ENCODE data around the gene ENPP5. TPM values are rescaled to one million over a fixed set of nuclear protein-coding genes. Genes with fewer than 3 reads are reported as not detected.
"Not testable (repeated sequence)": the region's sequence is repeated elsewhere in the genome, so short reads cannot be mapped to it uniquely, and the experiment has no call there.

Gene ENPP5
- total RNA-seq, 2 experiments from 2014 or later: 0.10 to 0.12 TPM

DNA sequence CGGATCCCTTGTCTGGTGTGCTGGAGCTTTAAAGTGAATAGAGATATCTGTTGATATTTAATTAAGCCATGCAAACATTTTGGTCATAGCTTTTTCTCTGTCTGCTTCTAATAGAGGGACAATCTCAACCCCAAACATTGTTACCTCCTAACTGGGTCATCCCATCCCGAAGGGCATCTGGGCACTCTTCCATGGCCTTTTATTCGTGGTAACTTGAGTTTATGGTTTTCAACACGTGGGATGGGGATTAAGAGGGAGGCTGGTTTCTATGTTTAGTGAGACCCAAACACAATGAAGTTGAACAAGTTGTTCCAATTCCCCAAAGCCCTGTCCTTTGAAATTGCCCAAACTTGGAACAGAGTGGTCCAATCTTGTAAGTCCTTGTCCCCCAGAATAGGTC is 1.4 kb upstream of the ENPP5 start:
- no peaks in the 10 kb centered on the region for H3K36me3 Mint-ChIP-seq
- intact Hi-C loops (cut with micrococcal nuclease): no loop called here
- no peak for DNase-seq
- H3K9me3 Mint-ChIP-seq: no peaks in the 10 kb centered on the region
- H3K4me1 Mint-ChIP-seq (ENCODE audit: low read depth): peaks cover 15% of the 10 kb centered on the region
- ChIA-PET POLR2A (interaction anchor here (0.5 to 0.6 kb wide), 2 partner anchors 43 to 730 kb away, joined by 4 to 5 read pairs; no protein-coding TSS in a partner anchor), CTCF (no interaction called here)
- H3K4me3 Mint-ChIP-seq: no peak overlapping the region
- peaks cover 34% of the 10 kb centered on the region for H3K27me3 Mint-ChIP-seq
- H3K27ac Mint-ChIP-seq: no peak overlapping the region

DNA sequence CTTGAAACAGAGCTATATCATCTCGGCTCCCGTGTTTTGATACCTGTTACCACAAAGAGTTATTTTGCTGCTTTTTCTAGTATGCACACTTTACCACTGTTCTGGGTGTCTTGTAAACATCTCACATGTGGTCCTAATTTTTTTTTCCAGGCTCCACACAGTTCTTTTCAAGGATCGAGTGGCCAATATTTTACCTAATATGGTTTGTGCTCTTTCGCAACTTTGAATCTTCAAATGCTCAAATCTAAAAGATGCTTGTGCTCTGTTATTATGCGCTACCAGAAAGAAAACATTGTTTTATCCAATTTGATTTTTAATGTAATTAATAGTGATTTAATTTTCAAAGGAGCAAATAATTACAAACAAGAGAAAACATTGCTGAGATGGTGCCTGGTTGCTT is 10.7 kb downstream of the ENPP5 start:
- ChIA-PET POLR2A (no interaction called here), CTCF (no interaction called here)
- no peaks in the 10 kb centered on the region for H3K4me1 Mint-ChIP-seq (ENCODE audit: low read depth)
- intact Hi-C loops (cut with micrococcal nuclease): no loop called here
- H3K27me3 Mint-ChIP-seq: peaks cover 18% of the 10 kb centered on the region
- no peaks in the 10 kb centered on the region for H3K9me3 Mint-ChIP-seq
- DNase-seq: no peak
- no peaks in the 10 kb centered on the region for H3K36me3 Mint-ChIP-seq
- H3K27ac Mint-ChIP-seq: no peak overlapping the region
- H3K4me3 Mint-ChIP-seq: no peak overlapping the region

DNA sequence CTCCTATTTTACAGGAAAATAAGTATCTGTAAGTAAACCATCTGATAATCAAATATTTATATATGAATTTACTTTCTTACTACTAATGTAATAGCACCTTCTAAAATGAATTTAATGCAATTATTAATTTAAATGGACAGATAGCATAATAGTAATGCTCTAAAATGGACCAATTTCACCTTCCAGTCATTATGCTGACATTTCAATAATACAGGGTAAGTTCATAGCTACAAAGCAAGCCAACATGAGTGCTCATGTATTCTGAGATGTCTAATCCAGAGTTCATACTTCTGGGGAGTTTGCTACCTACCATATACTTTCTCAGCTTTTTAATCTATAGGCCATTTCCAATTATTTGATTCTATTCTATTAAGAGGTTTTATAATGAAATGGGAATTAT is 11.6 kb downstream of the ENPP5 start:
- intact Hi-C loops (cut with micrococcal nuclease): no loop called here
- ChIA-PET CTCF (no interaction called here), POLR2A (no interaction called here)
- Mint-ChIP-seq H3K27me3 (peaks cover 17% of the 10 kb centered on the region), H3K4me3 (no peak overlapping the region), H3K9me3 (no peaks in the 10 kb centered on the region), H3K27ac (no peak overlapping the region), H3K4me1 (ENCODE audit: low read depth) (no peaks in the 10 kb centered on the region), H3K36me3 (no peaks in the 10 kb centered on the region)
- no peak for DNase-seq

DNA sequence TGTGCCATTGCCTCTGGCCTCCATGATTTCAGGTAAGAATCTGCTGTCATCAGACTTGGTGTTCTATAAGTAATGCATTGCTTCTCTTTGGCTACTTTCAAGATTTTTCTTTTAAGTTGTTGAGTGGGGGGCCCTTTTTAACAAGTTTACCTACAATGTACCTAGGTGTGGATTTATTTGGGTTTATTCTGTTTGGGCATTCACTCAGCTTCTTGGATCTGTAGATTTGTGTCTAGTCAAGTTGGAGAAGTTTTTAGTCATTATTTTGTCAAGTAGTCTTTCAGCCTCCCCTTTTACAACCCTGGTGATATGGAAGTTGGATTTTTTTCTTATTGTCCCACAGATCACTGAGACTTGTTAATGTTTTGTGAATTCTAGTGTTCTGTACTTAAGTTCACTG is 14.1 kb downstream of the ENPP5 start:
- intact Hi-C loops (cut with micrococcal nuclease): no loop called here
- POLR2A ChIA-PET: no interaction called here
- Mint-ChIP-seq H3K27ac (no peak overlapping the region), H3K4me1 (ENCODE audit: low read depth) (no peaks in the 10 kb centered on the region), H3K4me3 (no peak overlapping the region), H3K27me3 (peaks cover 13% of the 10 kb centered on the region), H3K36me3 (no peaks in the 10 kb centered on the region), H3K9me3 (no peaks in the 10 kb centered on the region)
- CTCF ChIA-PET: no interaction called here
- DNase-seq: no peak

DNA sequence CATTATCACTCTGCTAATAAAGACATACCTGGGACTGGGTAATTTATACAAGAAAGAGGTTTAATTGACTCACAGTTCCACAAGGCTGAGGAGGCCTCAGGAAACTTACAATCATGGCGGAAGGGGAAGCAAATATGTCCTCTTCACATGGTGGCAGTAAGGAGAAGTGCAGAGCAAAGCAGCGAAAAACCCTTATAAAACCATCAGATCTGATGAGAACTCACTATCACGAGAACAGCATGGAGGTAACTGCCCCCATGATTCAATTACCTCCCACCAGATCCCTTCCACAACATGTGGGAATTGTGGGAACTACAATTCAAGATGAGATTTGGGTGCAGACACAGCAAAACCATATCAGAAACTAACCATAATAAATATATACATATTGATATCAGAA is 21.7 kb downstream of the ENPP5 start:
- H3K27ac Mint-ChIP-seq; H3K27me3 Mint-ChIP-seq; intact Hi-C loops (cut with micrococcal nuclease); H3K4me3 Mint-ChIP-seq; CTCF ChIA-PET; H3K9me3 Mint-ChIP-seq; DNase-seq; H3K36me3 Mint-ChIP-seq; H3K4me1 Mint-ChIP-seq (ENCODE audit: low read depth); POLR2A ChIA-PET: not testable (repeated sequence)

DNA sequence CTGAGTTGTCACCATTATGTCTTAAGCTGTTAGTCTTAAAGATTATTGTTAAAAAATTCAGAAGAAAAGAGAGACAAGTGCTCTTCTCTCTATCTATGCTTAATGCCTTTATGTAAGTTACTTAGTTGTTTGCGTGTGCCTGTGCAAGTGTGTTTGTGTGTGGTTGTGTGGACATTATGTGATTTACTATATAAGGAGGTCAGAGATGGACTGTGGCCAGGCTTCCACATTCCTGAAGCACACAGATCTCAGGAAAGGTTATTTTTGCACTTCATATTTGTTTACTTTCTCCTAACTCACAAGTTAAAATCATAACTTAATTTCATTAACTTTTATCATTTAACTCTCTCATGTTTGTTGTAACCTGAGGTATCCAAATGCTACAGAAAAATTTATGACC is 26.5 kb downstream of the ENPP5 start:
- H3K4me3 Mint-ChIP-seq: no peak overlapping the region
- H3K27ac Mint-ChIP-seq: no peak overlapping the region
- ChIA-PET CTCF (no interaction called here), POLR2A (no interaction called here)
- H3K36me3 Mint-ChIP-seq: peaks cover 6% of the 10 kb centered on the region
- intact Hi-C loops (cut with micrococcal nuclease): no loop called here
- DNase-seq: no peak
- no peaks in the 10 kb centered on the region for H3K27me3 Mint-ChIP-seq
- no peaks in the 10 kb centered on the region for H3K4me1 Mint-ChIP-seq (ENCODE audit: low read depth)
- H3K9me3 Mint-ChIP-seq: no peaks in the 10 kb centered on the region

DNA sequence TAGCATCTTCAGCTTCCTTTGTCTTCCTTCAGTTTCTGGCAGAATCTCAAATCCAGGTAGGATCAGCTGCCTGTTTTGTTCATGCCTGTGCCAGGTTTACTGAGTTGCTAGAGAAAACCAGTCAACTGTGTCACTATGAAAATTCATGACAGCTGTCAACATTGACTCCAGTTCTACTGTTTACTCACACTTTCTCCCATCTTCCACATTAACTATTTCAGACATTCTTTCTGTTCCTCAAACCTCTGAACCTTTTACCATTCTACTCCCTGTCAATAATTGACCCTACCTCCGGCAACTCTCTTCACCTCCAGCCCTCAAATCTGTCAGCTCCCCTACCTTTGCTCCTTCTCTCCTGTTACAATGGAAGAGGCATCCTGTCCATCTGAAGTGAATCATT is 32.5 kb downstream of the ENPP5 start:
- DNase-seq: no peak
- no peak overlapping the region for H3K27ac Mint-ChIP-seq
- H3K4me1 Mint-ChIP-seq (ENCODE audit: low read depth): peaks cover 16% of the 10 kb centered on the region

DNA sequence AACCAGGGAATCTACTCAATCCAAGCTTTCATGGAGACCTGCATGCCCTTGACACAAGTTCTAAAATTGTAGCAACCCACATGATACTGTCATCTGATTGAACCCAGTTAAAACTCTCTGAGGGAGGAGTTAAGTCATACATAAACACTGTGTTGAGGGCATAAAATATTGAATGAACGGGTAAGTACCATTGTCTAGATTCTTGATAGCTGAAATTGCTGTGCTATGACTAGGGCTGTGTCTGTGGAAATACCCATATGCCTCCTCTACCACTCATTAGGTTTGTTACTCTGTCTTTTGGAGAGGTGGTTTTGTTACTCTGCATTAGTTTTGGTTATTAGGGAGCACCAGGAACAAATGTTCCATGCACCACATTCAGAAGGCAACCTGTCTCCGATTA is 33.4 kb downstream of the ENPP5 start:
- POLR2A ChIA-PET: no interaction called here
- Mint-ChIP-seq H3K36me3 (no peaks in the 10 kb centered on the region), H3K4me3 (no peak overlapping the region), H3K9me3 (no peaks in the 10 kb centered on the region), H3K4me1 (ENCODE audit: low read depth) (peaks cover 19% of the 10 kb centered on the region), H3K27me3 (no peaks in the 10 kb centered on the region), H3K27ac (no peak overlapping the region)
- DNase-seq: no peak
- intact Hi-C loops (cut with micrococcal nuclease): no loop called here
- CTCF ChIA-PET: interaction anchor here (0.6 kb wide), 1 partner anchor 8 kb away, joined by 3 read pairs; the partner anchor contains the start of gene ENPP4

More for the DNA sequence above, 32.5 kb downstream of the ENPP5 start:
- ChIA-PET CTCF (interaction anchor here (0.6 kb wide), 1 partner anchor 9 kb away, joined by 3 read pairs; the partner anchor contains the start of gene ENPP4), POLR2A (no interaction called here)
- Mint-ChIP-seq H3K27me3 (no peaks in the 10 kb centered on the region), H3K4me3 (no peak overlapping the region), H3K9me3 (no peaks in the 10 kb centered on the region), H3K36me3 (peaks cover 3% of the 10 kb centered on the region)
- intact Hi-C loops (cut with micrococcal nuclease): no loop called here

DNA sequence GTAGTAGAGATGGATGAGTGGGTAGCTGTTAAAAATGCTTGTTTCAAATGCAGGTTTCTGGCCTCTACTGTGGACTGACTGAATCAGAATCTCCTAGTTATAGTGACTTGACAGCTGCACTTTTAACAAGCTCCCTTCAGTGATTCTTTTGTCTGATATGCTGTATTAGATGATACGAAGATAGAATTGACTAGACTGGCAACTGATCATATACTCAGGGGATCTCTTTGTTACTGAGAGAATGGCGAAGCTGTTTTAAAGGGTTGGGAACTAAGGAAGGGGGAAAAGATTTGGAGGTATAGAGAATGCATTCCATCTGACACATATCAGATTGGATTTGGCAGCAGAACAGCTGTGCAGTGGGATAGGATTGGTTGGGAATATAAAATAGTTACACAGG is 33.9 kb downstream of the ENPP5 start:
- no peak overlapping the region for H3K27ac Mint-ChIP-seq
- DNase-seq: no peak
- intact Hi-C loops (cut with micrococcal nuclease): no loop called here

DNA sequence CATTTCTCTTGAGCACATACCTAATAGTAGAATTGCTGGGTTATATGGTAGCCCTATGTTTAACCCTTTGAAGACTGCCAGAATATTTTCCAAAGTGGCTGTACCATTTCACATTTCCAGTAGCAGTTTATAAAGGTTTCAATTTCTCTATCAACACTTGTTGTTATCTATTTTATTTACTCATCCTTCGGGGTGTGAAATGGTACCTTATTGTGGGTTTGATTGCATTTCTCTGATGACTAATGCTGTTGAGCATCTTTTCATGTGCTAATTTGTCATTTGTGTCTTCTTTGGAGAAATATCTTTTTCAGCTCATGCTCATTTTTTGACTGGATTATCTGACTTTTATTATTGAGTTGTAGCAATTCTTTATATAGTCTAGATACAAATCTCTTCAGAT is 35.6 kb downstream of the ENPP5 start:
- intact Hi-C loops (cut with micrococcal nuclease): no loop called here
- no peak overlapping the region for H3K27ac Mint-ChIP-seq
- H3K4me1 Mint-ChIP-seq (ENCODE audit: low read depth): peaks cover 24% of the 10 kb centered on the region
- DNase-seq: no peak
- no peak overlapping the region for H3K4me3 Mint-ChIP-seq
- H3K36me3 Mint-ChIP-seq: no peaks in the 10 kb centered on the region
- H3K27me3 Mint-ChIP-seq: no peaks in the 10 kb centered on the region
- ChIA-PET CTCF (no interaction called here), POLR2A (no interaction called here)
- H3K9me3 Mint-ChIP-seq: no peaks in the 10 kb centered on the region

More for the DNA sequence above, 33.9 kb downstream of the ENPP5 start:
- no peak overlapping the region for H3K4me3 Mint-ChIP-seq
- H3K36me3 Mint-ChIP-seq: no peaks in the 10 kb centered on the region
- POLR2A ChIA-PET: no interaction called here
- CTCF ChIA-PET: interaction anchor here (1.5 kb wide), 1 partner anchor 47 kb away, joined by 6 read pairs; no protein-coding TSS in a partner anchor
- no peaks in the 10 kb centered on the region for H3K9me3 Mint-ChIP-seq
- H3K27me3 Mint-ChIP-seq: no peaks in the 10 kb centered on the region
- H3K4me1 Mint-ChIP-seq (ENCODE audit: low read depth): peaks cover 20% of the 10 kb centered on the region

DNA sequence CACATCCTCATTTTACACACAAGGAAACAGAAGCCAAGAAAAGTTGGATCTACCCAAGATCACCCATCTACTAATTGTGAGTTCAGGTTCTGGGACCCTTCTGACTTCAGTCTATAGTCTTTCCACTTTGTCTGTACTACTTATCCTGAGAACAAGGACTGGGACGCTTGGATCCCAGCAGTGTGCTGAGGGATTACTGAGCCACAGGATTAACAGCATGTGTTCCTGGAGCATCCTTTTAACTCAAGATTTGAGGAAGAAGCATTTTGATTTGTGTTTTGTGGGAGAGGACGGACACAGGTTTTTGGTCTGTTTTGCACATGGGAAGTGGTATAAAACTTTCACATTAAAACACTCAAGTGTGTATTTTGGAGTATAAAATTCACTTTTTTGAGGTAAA is 36.6 kb downstream of the ENPP5 start:
- Mint-ChIP-seq H3K27me3 (no peaks in the 10 kb centered on the region), H3K27ac (no peak overlapping the region), H3K9me3 (no peaks in the 10 kb centered on the region), H3K4me1 (ENCODE audit: low read depth) (peaks cover 24% of the 10 kb centered on the region), H3K4me3 (no peak overlapping the region), H3K36me3 (no peaks in the 10 kb centered on the region)
- POLR2A ChIA-PET: no interaction called here
- intact Hi-C loops (cut with micrococcal nuclease): no loop called here
- CTCF ChIA-PET: no interaction called here
- no peak for DNase-seq

DNA sequence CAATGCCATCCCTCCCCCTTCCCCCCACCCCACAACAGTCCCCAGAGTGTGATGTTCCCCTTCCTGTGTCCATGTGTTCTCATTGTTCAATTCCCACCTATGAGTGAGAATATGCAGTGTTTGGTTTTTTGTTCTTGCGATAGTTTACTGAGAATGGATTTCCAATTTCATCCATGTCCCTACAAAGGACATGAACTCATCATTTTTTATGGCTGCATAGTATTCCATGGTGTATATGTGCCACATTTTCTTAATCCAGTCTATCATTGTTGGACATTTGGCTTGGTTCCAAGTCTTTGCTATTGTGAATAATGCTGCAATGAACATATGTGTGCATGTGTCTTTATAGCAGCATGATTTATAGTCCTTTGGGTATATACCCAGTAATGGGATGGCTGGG is 39.5 kb downstream of the ENPP5 start:
- H3K9me3 Mint-ChIP-seq; intact Hi-C loops (cut with micrococcal nuclease); DNase-seq; H3K27ac Mint-ChIP-seq; H3K27me3 Mint-ChIP-seq; CTCF ChIA-PET; H3K4me3 Mint-ChIP-seq; H3K36me3 Mint-ChIP-seq: not testable (repeated sequence)
- peaks cover 38% of the 10 kb centered on the region for H3K4me1 Mint-ChIP-seq (ENCODE audit: low read depth)
- POLR2A ChIA-PET: interaction anchor here (1.5 kb wide), 1 partner anchor 207 kb away, joined by 4 read pairs; no protein-coding TSS in a partner anchor

DNA sequence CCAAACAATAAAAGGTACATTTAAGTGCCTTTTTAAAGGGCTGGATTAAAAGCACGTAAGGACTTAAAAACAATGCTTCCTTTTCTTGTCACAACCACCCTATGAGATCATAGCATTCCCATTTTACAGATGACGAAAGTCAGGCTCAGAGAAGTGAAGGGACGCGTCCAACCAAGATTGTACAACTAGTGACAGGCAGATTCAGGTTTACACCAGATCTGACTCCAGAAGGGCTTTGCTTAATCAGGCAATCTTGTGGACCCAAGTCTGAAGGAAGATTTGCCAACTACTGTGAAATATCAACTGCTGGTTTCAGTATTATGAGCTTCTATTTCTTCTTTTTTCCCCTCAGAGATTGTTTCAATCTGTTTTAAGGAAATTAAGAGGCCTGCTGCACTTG is 40.1 kb downstream of the ENPP5 start:
- Mint-ChIP-seq H3K36me3 (no peaks in the 10 kb centered on the region), H3K9me3 (no peaks in the 10 kb centered on the region), H3K4me3 (peak overlapping the region; percentile 86), H3K27me3 (no peaks in the 10 kb centered on the region), H3K4me1 (ENCODE audit: low read depth) (peaks cover 37% of the 10 kb centered on the region), H3K27ac (no peak overlapping the region)
- intact Hi-C loops (cut with micrococcal nuclease): loop anchor here (1.0 kb wide), 1 partner anchor 119 kb away; no protein-coding TSS in a partner anchor
- ChIA-PET POLR2A (interaction anchor here (0.7 to 1.5 kb wide), 2 partner anchors 87 to 207 kb away, joined by 3 to 4 read pairs; no protein-coding TSS in a partner anchor), CTCF (interaction anchor here (3.1 kb wide), 1 partner anchor 41 kb away, joined by 17 read pairs; no protein-coding TSS in a partner anchor)
- DNase-seq: no peak
